GM12872 (cell line): Measurements from ENCODE around the gene COL1A1.

Experiments used
- TF ChIP-seq, protein P1 (sequence below): IDR thresholded peaks from 3 replicates; pipeline ENCODE4 v1.5.1; 2011; ENCODE audit warnings: low read depth, mild to moderate bottlenecking, low read length, moderate library complexity; ENCODE audit not compliant: insufficient read depth

COL1A1 gene

DNA sequence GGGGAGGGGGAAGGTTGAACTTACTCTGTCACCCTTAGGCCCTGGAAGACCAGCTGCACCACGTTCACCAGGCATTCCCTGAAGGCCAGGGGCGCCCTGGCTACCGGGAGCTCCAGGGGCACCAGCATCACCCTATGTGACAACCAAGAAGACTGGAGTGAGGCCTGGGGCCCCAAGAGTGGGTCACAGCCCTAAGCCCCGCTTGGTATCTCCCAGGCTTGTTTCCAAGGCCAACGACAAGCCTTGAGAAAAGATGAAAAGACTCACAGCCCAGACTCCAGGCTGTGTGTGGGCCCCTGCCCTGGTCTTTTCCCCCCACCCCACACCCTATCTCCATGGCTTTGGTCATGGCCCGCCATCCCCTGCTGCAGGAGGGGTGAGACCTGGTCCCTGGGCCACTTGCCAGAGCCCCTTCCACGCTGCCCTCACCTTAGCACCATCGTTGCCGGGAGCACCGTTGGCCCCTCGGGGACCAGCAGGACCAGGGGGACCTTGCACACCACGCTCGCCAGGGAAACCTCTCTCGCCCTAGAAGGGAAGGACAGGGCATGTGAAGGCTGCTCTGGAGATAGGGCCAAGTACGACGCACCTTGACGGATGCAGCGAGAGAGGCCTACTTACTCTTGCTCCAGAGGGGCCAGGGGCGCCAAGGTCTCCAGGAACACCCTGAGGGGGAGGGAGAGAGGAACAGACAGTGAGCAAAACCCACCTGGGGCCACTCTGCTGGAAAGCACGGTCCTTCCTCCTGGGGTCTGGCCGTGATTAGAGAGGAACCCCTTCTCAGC is 9.9 kb downstream of the COL1A1 start:
- TF ChIP-seq, protein P1, sequence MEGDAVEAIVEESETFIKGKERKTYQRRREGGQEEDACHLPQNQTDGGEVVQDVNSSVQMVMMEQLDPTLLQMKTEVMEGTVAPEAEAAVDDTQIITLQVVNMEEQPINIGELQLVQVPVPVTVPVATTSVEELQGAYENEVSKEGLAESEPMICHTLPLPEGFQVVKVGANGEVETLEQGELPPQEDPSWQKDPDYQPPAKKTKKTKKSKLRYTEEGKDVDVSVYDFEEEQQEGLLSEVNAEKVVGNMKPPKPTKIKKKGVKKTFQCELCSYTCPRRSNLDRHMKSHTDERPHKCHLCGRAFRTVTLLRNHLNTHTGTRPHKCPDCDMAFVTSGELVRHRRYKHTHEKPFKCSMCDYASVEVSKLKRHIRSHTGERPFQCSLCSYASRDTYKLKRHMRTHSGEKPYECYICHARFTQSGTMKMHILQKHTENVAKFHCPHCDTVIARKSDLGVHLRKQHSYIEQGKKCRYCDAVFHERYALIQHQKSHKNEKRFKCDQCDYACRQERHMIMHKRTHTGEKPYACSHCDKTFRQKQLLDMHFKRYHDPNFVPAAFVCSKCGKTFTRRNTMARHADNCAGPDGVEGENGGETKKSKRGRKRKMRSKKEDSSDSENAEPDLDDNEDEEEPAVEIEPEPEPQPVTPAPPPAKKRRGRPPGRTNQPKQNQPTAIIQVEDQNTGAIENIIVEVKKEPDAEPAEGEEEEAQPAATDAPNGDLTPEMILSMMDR: no peak

DNA sequence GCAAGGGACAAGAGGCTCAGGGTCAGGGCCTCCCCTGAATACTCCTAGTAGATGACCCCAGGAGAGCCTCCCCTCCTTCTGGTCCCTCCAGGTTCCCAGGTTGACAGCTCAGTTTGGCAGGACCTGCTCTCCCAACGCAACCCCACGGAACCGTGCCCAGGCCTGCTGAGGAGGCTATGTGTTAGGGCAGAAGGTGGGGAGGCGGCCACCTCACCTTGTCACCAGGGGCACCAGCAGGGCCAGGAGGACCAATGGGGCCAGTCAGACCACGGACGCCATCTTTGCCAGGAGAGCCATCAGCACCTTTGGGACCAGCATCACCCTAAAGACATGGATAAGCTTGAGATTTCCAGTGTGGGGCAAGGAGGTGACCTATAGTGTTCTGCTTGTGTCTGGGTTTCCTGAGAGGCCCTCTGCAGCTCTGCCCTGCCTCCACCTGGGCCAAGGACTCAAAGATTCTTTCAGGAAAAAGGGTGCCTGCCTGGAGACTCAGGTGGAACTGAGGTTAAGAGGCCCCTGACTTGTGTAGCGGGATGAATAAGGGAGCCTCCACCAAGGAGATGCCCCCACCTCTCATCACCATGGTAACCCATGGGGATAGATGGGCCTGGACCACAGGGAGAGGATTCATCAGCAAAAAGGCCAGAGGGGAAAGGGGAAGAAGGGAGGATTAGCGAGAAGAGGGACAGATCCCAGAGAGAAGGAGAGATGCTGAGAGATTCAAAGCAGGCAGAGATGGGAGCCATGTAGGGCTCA is 10.7 kb downstream of the COL1A1 start:
- TF ChIP-seq, protein P1: no peak

DNA sequence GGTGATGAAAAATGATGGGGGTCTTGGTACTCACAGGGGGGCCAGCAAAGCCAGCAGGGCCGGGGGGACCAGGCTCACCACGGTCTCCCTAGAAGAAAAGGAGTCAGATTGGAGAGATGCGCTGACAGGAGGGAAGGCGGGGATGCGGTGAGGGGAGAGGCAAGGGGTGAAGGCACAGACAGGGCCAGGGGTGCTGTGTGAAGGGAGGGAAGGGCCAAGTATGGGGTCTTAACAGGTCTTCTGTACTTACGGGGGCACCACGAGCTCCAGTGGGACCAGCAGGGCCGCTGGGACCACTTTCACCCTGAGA is 11.2 kb downstream of the COL1A1 start:
- TF ChIP-seq, protein P1: no peak

DNA sequence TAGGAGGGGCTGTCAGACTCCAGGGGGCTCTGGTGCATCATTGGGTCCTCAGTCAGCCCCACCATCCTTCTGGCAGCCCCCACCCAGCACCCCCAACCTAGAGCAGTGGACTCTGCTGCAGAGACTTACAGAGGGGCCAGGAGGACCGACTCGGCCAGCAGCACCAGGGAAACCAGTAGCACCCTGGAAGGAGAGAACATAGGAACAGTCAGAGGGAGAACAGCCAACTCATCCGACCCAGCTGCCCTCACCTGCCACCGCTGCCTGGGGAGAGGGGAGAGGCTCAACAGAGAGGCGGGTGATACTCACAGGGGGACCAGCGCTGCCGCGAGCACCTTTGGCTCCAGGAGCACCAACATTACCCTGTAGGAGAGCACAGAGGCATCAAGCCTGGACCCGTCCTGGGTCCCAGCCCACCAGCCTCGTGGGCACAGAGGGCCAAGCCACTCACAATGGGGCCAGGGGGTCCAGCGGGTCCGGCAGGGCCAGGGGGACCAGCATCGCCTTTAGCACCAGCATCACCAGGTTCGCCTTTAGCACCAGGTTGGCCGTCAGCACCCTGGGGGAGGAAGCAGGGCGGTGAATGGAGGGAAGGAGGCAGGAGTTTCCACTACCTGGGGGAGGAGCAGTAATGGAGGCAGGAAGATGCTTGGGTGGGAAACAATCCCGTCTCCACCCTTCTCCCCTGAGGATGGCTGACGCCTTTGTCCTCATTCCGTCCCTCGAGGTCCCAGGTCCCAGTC is 11.7 kb downstream of the COL1A1 start:
- TF ChIP-seq, protein P1: no peak

DNA sequence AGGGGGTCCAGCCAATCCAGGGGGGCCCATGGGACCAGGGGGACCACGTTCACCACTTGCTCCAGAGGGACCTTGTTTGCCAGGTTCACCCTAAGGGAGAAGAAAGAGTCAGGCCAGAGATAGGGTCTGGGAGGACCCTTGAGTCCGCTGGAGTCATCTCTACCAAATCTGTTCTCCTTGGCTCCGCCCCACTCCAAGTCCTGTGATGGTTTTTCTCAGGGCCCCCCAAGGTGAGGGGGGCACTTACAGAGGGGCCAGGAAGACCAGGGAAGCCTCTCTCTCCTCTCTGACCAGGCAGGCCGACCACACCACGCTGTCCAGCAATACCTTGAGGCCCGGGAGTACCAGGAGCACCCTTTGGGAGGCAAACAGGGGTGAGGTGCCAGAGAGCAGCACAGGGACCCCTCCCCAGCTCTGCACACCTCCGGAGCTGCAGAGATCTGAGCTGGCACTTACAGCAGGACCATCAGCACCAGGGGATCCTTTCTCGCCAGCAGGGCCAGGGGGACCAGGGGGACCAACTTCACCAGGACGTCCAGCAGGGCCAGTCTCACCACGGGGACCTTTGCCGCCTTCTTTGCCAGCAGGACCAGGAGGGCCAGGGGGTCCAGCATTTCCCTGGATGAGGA is 12.4 kb downstream of the COL1A1 start:
- TF ChIP-seq, protein P1: no peak

DNA sequence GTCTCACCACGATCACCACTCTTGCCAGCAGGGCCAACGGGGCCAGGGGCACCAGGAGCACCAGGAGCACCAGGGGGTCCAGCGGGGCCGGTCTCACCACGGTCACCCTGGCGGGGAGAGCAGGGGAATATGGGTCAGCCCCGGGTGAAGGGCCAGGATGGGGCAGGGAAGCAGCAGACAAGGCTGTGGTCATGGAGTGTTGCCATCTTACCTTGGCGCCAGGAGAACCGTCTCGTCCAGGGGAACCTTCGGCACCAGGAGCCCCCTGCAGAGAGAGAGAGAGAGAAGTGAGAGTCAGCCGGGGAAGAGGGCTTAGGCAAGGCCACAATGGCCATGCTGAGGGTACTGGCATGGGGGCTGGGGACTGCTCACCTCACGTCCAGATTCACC is 12.9 kb downstream of the COL1A1 start:
- TF ChIP-seq, protein P1: no peak

DNA sequence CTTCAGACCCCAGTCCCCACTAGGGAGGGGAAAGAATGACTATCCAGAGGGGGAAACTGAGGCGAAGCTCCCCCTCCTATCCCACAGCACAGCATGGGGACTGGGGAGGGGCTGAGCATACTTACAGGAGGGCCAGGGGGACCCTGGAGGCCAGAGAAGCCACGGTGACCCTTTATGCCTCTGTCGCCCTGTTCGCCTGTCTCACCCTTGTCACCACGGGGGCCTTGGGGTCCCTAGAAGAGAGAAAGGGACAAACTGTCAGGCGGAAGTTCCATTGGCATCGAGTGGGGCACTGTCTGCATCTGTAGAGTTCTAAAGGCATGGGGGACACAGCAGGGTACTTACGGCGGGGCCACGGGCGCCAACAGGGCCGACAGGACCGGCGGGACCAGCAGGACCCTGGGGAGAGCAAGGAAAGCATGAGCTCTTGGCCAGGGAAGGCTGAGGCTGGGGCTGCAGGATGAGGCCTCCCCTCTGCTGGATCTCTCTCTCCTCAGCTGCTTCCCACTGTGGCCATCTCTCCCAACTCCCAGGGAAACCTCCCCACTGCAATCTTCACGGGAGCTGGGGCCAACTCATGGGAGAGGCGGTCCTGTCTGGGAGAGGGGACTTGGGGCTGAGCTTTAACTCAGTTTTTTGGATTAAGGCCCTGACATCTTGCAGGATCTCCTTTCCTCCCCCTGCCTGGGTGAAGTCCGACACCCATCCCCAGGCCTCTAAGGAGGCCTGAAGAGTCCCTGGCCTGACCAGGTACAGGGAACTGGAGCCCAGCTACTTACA is 13.5 kb downstream of the COL1A1 start:
- TF ChIP-seq, protein P1: no peak
